Endothelial cell of umbilical vein (primary cell): ENCODE data around the gene BNIP5.

Source experiments
- CTCF ChIP-seq, 2 donors: IDR thresholded peaks; 1 replicate in 1 of 2; 2 replicates in 1 of 2; pipeline ENCODE4 v1.5.1; 2011; ENCODE audit warnings: low read length in 2 of 2, mild to moderate bottlenecking in 2 of 2, moderate library complexity in 2 of 2, control low read depth in 1 of 2, inconsistent platforms in 1 of 2, low read depth in 1 of 2; ENCODE audit not compliant: insufficient read depth in 1 of 2; ENCODE audit errors: extremely low read depth in 1 of 2
- EZH2 ChIP-seq: IDR thresholded peaks from 2 replicates; pipeline ENCODE4 v1.6.1; 2012; ENCODE audit warnings: borderline replicate concordance, low read depth, mild to moderate bottlenecking, moderate library complexity, low read length, inconsistent platforms; ENCODE audit not compliant: severe bottlenecking
- GATA2 ChIP-seq: IDR thresholded peaks from 2 replicates; pipeline ENCODE4 v1.7.0; 2011; ENCODE audit warnings: low read depth, mild to moderate bottlenecking, moderate library complexity, mixed read lengths, low read length; ENCODE audit not compliant: insufficient read length, insufficient read depth
- MYC ChIP-seq: IDR thresholded peaks from one replicate; pipeline ENCODE4 v1.6.1; 2011; ENCODE audit warnings: mild to moderate bottlenecking, low read depth, low read length
- POLR2A ChIP-seq: IDR thresholded peaks from 2 replicates; pipeline ENCODE4 v1.6.1; 2012; ENCODE audit warnings: low read depth, mild to moderate bottlenecking, control low read depth, low read length
- POLR2AphosphoS5 ChIP-seq: IDR thresholded peaks from 2 replicates; pipeline ENCODE4 v1.6.1; 2012; ENCODE audit warnings: low read depth, mild to moderate bottlenecking, control low read depth, low read length, moderate library complexity; ENCODE audit not compliant: insufficient read depth

GRCh38 chr6:36383606-36384005 lies 46.9 kb upstream of the BNIP5 start:
- TF ChIP-seq EZH2, result no peak
- no peak for TF ChIP-seq CTCF (IDR thresholded peaks at IDR 0.05; ENCODE audit: extremely low read depth in 1 of 2, insufficient read depth in 1 of 2, low read depth in 1 of 2, low read length in 2 of 2)
- no peak for TF ChIP-seq GATA2
- TF ChIP-seq POLR2AphosphoS5, result no peak
- TF ChIP-seq POLR2A, result no peak
- TF ChIP-seq MYC, result no peak
